ENCODE data around the gene BMP8B.
"Not testable (repeated sequence)": the region's sequence is repeated elsewhere in the genome, so short reads cannot be mapped to it uniquely, and the experiment has no call there.

Gene BMP8B

DNA sequence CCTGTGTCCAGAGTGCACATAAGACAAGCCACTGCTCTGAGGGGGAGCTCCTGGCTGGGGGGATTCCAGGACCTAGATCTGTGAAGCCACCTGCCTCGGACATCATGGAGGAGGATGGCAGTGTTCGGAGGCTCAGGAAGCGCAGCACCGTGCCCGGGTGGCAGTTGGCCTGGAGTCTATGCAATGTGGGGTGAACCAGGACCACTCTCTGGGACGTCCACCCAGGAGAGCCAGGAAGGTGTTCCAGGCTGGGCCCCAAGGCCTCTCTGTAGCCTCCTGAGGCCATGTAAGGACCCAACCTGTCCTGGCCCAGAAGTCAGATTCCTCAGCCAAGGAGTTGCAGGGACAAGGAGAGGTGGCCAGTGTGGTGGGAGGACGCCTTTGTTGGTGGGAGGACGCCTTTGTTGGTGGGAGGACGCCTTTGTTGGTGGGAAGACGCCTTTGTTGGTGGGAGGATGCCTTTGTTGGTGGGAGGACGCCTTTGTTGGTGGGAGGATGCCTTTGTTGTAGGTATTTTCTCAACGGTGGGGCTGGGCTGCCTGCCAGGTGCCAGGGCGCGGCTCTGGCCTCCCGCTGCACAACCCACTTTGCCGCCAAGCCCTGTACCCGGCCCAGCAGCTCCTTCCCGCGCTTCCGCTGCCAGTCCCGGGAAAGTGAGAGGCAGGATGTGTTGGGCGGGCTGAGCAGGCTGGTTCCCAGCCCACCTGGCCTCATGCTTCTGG lies 30.6 kb upstream of the BMP8B start:
- Histone ChIP-seq H3K36me3 (ENCODE audit: control insufficient read depth in 1 of 2, insufficient read depth in 2 of 2, low read depth in 1 of 2, low read length in 2 of 2) (no peaks in the 10 kb centered on the region), H3K79me1 (replicated peaks; ENCODE audit: low read length, poor library complexity, severe bottlenecking) (no peaks in the 10 kb centered on the region), H3K4me1 (ENCODE audit: control insufficient read depth, insufficient read depth, low read depth, low read length) (peaks cover 3% of the 10 kb centered on the region), H3K23ac (ENCODE audit: low read length in 2 of 2) (no peak overlapping the region), H3K9me3 (ENCODE audit: control insufficient read depth, low read length) (no peaks in the 10 kb centered on the region), H2BK12ac (ENCODE audit: low read length in 2 of 2) (no peak overlapping the region), H3K27me3 (ENCODE audit: control insufficient read depth in 1 of 2, insufficient read depth in 1 of 2, low read length in 2 of 2) (peaks cover 9 to 45% of the 10 kb centered on the region in 2 experiments), H3K9ac (ENCODE audit: low read length) (no peak overlapping the region), H2AK5ac (ENCODE audit: low read length, severe bottlenecking) (no peak overlapping the region), H3K4me3 (ENCODE audit: insufficient read depth in 1 of 2, low read depth in 1 of 2, low read length in 2 of 2) (no peak overlapping the region), H2BK120ac (ENCODE audit: low read depth, low read length) (no peak overlapping the region), H2AFZ (ENCODE audit: low read depth, low read length) (no peak overlapping the region), H4K91ac (ENCODE audit: low read length) (no peak overlapping the region), H2BK15ac (ENCODE audit: low read depth, poor library complexity, severe bottlenecking) (no peak overlapping the region), H3K4ac (ENCODE audit: low read depth in 1 of 2, low read length in 2 of 2) (no peak overlapping the region), H4K8ac (ENCODE audit: low read length) (no peak overlapping the region), H2BK5ac (ENCODE audit: low read depth, low read length, poor library complexity, severe bottlenecking) (no peak overlapping the region), H3K14ac (ENCODE audit: low read length in 2 of 2) (no peak overlapping the region), H3K4me2 (ENCODE audit: low read length, poor library complexity, severe bottlenecking) (no peak overlapping the region), H3K18ac (ENCODE audit: low read depth in 1 of 2, low read length in 2 of 2) (no peak overlapping the region), H3K27ac (ENCODE audit: low read length, poor library complexity, severe bottlenecking) (no peak overlapping the region)
- no peak for DNase-seq
- whole genome bisulfite sequencing: 96% methylated on average over 19 of the region's 22 CpGs

DNA sequence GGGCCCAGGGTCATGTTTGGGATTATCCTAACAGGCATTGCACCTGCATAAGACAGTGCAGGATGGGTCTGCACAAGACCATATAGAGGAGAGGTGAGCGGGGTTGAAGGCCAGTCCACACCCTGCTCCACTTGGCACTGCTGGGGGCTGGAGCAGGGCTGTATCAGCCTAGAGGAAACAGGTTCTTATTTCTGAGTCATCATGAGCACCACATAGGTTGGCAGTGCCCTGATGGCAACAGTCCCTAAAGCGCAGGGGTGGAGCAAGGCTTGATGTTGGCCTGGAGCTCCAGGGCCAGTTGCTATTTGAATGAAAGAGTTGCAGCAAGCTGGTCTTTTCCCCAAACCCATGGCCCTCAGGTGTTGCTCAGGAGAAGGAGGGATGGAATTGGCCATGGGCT lies 29.8 kb upstream of the BMP8B start:
- H3K27ac ChIP-seq (ENCODE audit: low read length, poor library complexity, severe bottlenecking): no peak overlapping the region
- no peaks in the 10 kb centered on the region for H3K9me3 ChIP-seq (ENCODE audit: control insufficient read depth, low read length)
- no peak overlapping the region for H2AK5ac ChIP-seq (ENCODE audit: low read length, severe bottlenecking)
- no peak overlapping the region for H3K9ac ChIP-seq (ENCODE audit: low read length)
- H3K36me3 ChIP-seq (ENCODE audit: control insufficient read depth in 1 of 2, insufficient read depth in 2 of 2, low read depth in 1 of 2, low read length in 2 of 2): no peaks in the 10 kb centered on the region
- no peak overlapping the region for H2BK12ac ChIP-seq (ENCODE audit: low read length in 2 of 2)
- peaks cover 6 to 41% of the 10 kb centered on the region in 2 experiments for H3K27me3 ChIP-seq (ENCODE audit: control insufficient read depth in 1 of 2, insufficient read depth in 1 of 2, low read length in 2 of 2)
- H3K4me3 ChIP-seq (ENCODE audit: insufficient read depth in 1 of 2, low read depth in 1 of 2, low read length in 2 of 2): no peak overlapping the region
- H2BK15ac ChIP-seq (ENCODE audit: low read depth, poor library complexity, severe bottlenecking): no peak overlapping the region
- no peak overlapping the region for H2AFZ ChIP-seq (ENCODE audit: low read depth, low read length)
- no peak overlapping the region for H4K91ac ChIP-seq (ENCODE audit: low read length)
- H2BK5ac ChIP-seq (ENCODE audit: low read depth, low read length, poor library complexity, severe bottlenecking): no peak overlapping the region
- no peaks in the 10 kb centered on the region for H3K79me1 ChIP-seq (replicated peaks; ENCODE audit: low read length, poor library complexity, severe bottlenecking)
- H3K14ac ChIP-seq (ENCODE audit: low read length in 2 of 2): no peak overlapping the region
- H3K4me1 ChIP-seq (ENCODE audit: control insufficient read depth, insufficient read depth, low read depth, low read length): peaks cover 3% of the 10 kb centered on the region
- H3K4ac ChIP-seq (ENCODE audit: low read depth in 1 of 2, low read length in 2 of 2): no peak overlapping the region
- no peak overlapping the region for H4K8ac ChIP-seq (ENCODE audit: low read length)
- H2BK120ac ChIP-seq (ENCODE audit: low read depth, low read length): no peak overlapping the region
- H3K18ac ChIP-seq (ENCODE audit: low read depth in 1 of 2, low read length in 2 of 2): no peak overlapping the region
- no peak overlapping the region for H3K4me2 ChIP-seq (ENCODE audit: low read length, poor library complexity, severe bottlenecking)
- 100% methylated on average over 2 of the region's 2 CpGs for WGBS
- no peak for DNase-seq
- H3K23ac ChIP-seq (ENCODE audit: low read length in 2 of 2): no peak overlapping the region

DNA sequence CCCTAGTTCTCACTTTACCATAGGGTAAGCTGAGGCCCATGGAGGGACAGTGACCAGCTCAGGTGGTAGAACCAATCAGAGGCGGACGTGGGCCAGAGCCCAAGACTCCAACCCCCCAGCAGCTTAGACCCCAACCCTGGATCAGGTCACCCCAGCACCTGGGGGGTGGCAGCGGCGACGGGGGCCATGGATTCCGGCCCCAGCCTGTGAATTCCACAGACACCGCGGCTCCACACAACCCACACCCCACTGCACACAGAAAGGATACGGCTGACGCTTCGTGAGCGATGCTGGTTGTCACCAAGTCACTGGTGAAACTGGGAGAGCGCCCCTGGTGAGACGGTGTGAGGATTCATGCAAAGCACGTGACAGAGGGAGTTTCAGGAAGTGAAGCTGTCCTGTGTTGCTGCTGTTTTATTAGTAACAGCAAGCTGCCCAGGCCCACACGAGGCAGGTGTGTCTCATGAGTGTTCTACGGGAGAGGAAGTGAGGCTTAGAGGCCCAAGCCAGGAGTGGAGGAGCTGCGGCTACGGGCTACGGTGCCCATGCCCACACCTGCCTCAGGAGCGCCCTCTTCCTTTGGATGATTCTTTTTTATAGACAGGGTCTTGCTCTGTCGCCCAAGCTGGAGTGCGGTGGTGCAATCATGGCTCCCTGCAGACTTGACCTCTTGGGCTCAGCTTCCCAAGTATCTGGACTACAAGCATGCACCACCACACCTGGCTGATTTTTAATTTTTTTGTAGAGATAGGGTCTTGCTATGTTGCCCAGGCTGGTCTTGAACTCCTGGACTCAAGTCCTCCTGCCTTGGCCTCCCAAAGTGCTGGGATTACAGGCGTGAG lies 28.6 kb upstream of the BMP8B start:
- 77% methylated on average over 16 of the region's 24 CpGs for WGBS
- H3K27ac ChIP-seq (ENCODE audit: low read length, poor library complexity, severe bottlenecking); DNase-seq: not testable (repeated sequence)

DNA sequence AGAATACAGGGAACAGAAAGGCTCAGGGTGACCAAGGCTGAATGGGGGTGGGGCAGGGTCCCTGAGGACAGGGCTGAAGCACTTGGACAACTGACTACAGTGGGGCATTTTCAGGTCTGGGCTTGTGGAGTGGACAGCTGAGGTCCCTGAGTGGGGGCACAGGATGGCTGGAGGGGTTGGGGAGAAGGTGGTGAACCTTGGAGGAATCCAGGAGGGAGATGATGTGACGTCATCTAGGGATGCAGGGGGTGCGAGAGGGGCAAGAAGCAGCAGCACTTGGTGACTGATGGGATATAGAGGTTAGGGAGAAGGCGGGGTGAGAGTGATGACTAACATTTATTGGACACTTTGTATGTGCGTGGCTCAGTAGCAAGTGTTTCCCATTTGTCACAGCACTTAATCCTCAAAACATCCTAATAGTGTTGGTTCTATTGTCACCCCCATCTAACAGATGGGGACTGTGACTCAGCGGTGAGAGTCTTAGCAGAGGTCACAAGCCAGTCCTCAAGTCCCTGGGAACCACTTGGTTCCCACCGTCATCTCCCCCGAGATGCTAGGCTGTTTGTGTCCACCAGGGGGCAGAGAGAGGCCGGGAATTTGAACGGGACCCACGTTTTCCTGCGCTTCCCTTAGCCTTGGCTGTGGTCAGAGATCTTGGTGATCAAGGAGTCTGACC lies 27.9 kb upstream of the BMP8B start:
- Histone ChIP-seq H2BK12ac (ENCODE audit: low read length in 2 of 2) (no peak overlapping the region), H2BK5ac (ENCODE audit: low read depth, low read length, poor library complexity, severe bottlenecking) (no peak overlapping the region), H4K8ac (ENCODE audit: low read length) (no peak overlapping the region), H3K4me3 (ENCODE audit: insufficient read depth in 1 of 2, low read depth in 1 of 2, low read length in 2 of 2) (no peak overlapping the region), H3K4ac (ENCODE audit: low read depth in 1 of 2, low read length in 2 of 2) (no peak overlapping the region), H3K9me3 (ENCODE audit: control insufficient read depth, low read length) (no peaks in the 10 kb centered on the region), H3K36me3 (ENCODE audit: control insufficient read depth in 1 of 2, insufficient read depth in 2 of 2, low read depth in 1 of 2, low read length in 2 of 2) (no peaks in the 10 kb centered on the region), H2BK120ac (ENCODE audit: low read depth, low read length) (no peak overlapping the region), H3K27ac (ENCODE audit: low read length, poor library complexity, severe bottlenecking) (no peak overlapping the region), H3K18ac (ENCODE audit: low read depth in 1 of 2, low read length in 2 of 2) (no peak overlapping the region), H3K14ac (ENCODE audit: low read length in 2 of 2) (no peak overlapping the region), H4K91ac (ENCODE audit: low read length) (no peak overlapping the region), H2AK5ac (ENCODE audit: low read length, severe bottlenecking) (no peak overlapping the region), H2AFZ (ENCODE audit: low read depth, low read length) (no peak overlapping the region), H3K4me2 (ENCODE audit: low read length, poor library complexity, severe bottlenecking) (no peak overlapping the region), H2BK15ac (ENCODE audit: low read depth, poor library complexity, severe bottlenecking) (no peak overlapping the region), H3K9ac (ENCODE audit: low read length) (no peak overlapping the region), H3K23ac (ENCODE audit: low read length in 2 of 2) (no peak overlapping the region), H3K27me3 (ENCODE audit: control insufficient read depth in 1 of 2, insufficient read depth in 1 of 2, low read length in 2 of 2) (peaks cover 9 to 35% of the 10 kb centered on the region in 2 experiments), H3K79me1 (replicated peaks; ENCODE audit: low read length, poor library complexity, severe bottlenecking) (no peaks in the 10 kb centered on the region), H3K4me1 (ENCODE audit: control insufficient read depth, insufficient read depth, low read depth, low read length) (no peaks in the 10 kb centered on the region)
- peak; percentile 94 for DNase-seq
- 0% methylated on average over 8 of the region's 11 CpGs for WGBS

More for the DNA sequence above, 28.6 kb upstream of the BMP8B start:
- not testable (repeated sequence) for H2BK120ac ChIP-seq (ENCODE audit: low read depth, low read length); H4K8ac ChIP-seq (ENCODE audit: low read length); H2AFZ ChIP-seq (ENCODE audit: low read depth, low read length); H3K4me1 ChIP-seq (ENCODE audit: control insufficient read depth, insufficient read depth, low read depth, low read length); H3K23ac ChIP-seq (ENCODE audit: low read length in 2 of 2); H3K4me3 ChIP-seq (ENCODE audit: insufficient read depth in 1 of 2, low read depth in 1 of 2, low read length in 2 of 2); H3K4me2 ChIP-seq (ENCODE audit: low read length, poor library complexity, severe bottlenecking); H2BK5ac ChIP-seq (ENCODE audit: low read depth, low read length, poor library complexity, severe bottlenecking); H3K36me3 ChIP-seq (ENCODE audit: control insufficient read depth in 1 of 2, insufficient read depth in 2 of 2, low read depth in 1 of 2, low read length in 2 of 2); H2AK5ac ChIP-seq (ENCODE audit: low read length, severe bottlenecking); H3K9me3 ChIP-seq (ENCODE audit: control insufficient read depth, low read length); H3K4ac ChIP-seq (ENCODE audit: low read depth in 1 of 2, low read length in 2 of 2); H3K18ac ChIP-seq (ENCODE audit: low read depth in 1 of 2, low read length in 2 of 2); H2BK12ac ChIP-seq (ENCODE audit: low read length in 2 of 2); H4K91ac ChIP-seq (ENCODE audit: low read length); H3K79me1 ChIP-seq (replicated peaks; ENCODE audit: low read length, poor library complexity, severe bottlenecking); H2BK15ac ChIP-seq (ENCODE audit: low read depth, poor library complexity, severe bottlenecking); H3K14ac ChIP-seq (ENCODE audit: low read length in 2 of 2); H3K9ac ChIP-seq (ENCODE audit: low read length)
- peaks cover 9 to 39% of the 10 kb centered on the region in 2 experiments for H3K27me3 ChIP-seq (ENCODE audit: control insufficient read depth in 1 of 2, insufficient read depth in 1 of 2, low read length in 2 of 2)
